Nephron progenitor cell (in vitro differentiated cells): ENCODE data around the gene LOXHD1.

Source experiments
- DNase-seq: peaks from one replicate; pipeline ENCODE4 v3.0.0; 2021
- H3K27ac Mint-ChIP-seq: 2 replicates; pipeline ENCODE4 v1.8.0; 2021; ENCODE audit warnings: mild to moderate bottlenecking, moderate library complexity, mixed read lengths
- H3K27me3 Mint-ChIP-seq: 2 replicates; pipeline ENCODE4 v1.8.0; 2021; ENCODE audit warnings: mild to moderate bottlenecking, low read depth, mixed read lengths; ENCODE audit not compliant: poor library complexity
- H3K36me3 Mint-ChIP-seq: 2 replicates; pipeline ENCODE4 v1.8.0; 2021; ENCODE audit warnings: low read depth, mixed read lengths
- H3K4me1 Mint-ChIP-seq: 2 replicates; pipeline ENCODE4 v1.8.0; 2021; ENCODE audit warnings: mixed read lengths
- H3K4me3 Mint-ChIP-seq: 2 replicates; pipeline ENCODE4 v1.8.0; 2021; ENCODE audit warnings: mild to moderate bottlenecking, moderate library complexity, mixed read lengths
- H3K9me3 Mint-ChIP-seq: 2 replicates; pipeline ENCODE4 v1.8.0; 2021; ENCODE audit warnings: mild to moderate bottlenecking, moderate library complexity, mixed read lengths
- TF ChIP-seq, protein P1 (sequence below): fragments of 200-600 bp; sonication (generic); IDR thresholded peaks from 2 replicates; pipeline ENCODE4 v1.5.0; 2021; ENCODE audit warnings: antibody characterized with exemption

The LOXHD1 gene

DNA sequence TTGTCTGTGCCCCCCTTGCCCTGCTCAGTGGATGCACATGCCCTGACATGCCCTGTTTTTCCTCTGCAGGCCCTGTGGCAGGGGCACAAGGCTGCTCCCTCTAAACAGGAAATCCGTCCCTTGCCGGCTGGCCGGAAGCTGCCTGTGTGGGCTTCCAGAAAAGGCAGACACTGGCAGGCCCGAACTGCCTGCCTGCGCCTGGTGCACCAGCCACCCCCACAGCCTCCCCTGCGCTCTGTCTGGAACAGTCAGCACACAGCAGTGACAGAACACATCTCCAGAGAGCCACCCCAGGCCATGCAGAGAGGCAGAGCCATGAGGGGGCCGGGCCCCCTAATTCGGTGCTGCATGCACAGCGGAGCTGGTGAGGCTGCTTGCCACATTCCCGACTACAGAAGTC is 33.5 kb downstream of the LOXHD1 start:
- Mint-ChIP-seq H3K4me3 (no peak overlapping the region), H3K27me3 (peaks cover 37% of the 10 kb centered on the region), H3K4me1 (no peaks in the 10 kb centered on the region), H3K9me3 (no peaks in the 10 kb centered on the region), H3K27ac (peak overlapping the region; percentile 36), H3K36me3 (no peaks in the 10 kb centered on the region)
- TF ChIP-seq, protein P1, sequence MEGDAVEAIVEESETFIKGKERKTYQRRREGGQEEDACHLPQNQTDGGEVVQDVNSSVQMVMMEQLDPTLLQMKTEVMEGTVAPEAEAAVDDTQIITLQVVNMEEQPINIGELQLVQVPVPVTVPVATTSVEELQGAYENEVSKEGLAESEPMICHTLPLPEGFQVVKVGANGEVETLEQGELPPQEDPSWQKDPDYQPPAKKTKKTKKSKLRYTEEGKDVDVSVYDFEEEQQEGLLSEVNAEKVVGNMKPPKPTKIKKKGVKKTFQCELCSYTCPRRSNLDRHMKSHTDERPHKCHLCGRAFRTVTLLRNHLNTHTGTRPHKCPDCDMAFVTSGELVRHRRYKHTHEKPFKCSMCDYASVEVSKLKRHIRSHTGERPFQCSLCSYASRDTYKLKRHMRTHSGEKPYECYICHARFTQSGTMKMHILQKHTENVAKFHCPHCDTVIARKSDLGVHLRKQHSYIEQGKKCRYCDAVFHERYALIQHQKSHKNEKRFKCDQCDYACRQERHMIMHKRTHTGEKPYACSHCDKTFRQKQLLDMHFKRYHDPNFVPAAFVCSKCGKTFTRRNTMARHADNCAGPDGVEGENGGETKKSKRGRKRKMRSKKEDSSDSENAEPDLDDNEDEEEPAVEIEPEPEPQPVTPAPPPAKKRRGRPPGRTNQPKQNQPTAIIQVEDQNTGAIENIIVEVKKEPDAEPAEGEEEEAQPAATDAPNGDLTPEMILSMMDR = no peak
- no peak for DNase-seq

DNA sequence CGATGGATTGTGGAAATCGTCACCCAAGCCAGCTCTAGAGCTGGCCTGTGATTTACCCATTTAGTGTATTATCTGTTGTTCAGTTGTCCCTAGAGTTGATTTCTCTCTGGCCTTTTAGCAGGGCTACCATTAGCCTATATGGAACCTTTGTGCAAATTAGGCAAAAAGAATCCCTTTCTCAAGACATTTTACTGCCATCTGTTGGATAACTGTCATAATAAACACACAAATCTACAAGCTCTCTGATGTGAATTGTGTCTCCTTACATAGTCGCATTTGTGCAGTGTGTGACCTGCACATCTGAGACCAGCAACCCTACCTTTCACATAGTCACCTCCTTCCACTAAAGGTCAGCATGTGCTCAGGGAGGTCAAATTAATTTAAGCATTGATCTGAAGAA is 34.0 kb downstream of the LOXHD1 start:
- Mint-ChIP-seq H3K27ac (no peak overlapping the region), H3K9me3 (no peaks in the 10 kb centered on the region), H3K36me3 (no peaks in the 10 kb centered on the region), H3K27me3 (peaks cover 36% of the 10 kb centered on the region), H3K4me3 (no peak overlapping the region), H3K4me1 (no peaks in the 10 kb centered on the region)
- TF ChIP-seq, protein P1 = no peak
- no peak for DNase-seq

DNA sequence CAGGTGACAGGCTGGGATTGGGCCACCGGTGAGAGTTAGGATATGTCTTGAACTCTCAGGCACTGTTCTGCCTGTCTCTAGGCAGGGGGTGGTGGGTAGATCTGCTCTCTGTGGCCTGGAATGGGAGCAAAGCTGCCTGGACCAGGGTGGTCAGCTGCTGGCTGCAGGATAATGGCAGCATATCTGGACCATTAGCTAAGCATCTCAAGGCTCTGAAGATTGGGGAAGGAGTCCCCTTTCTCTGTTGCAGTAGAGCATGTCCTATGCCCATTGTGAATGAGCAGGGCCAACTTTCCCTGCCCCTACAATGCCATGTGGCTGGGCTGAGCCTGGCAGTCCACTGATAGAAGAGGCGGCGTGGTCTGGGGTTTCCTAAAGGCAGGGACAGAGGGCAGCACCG is 34.6 kb downstream of the LOXHD1 start:
- peaks cover 34% of the 10 kb centered on the region for H3K27me3 Mint-ChIP-seq
- H3K9me3 Mint-ChIP-seq = no peaks in the 10 kb centered on the region
- no peaks in the 10 kb centered on the region for H3K4me1 Mint-ChIP-seq
- H3K27ac Mint-ChIP-seq = no peak overlapping the region
- no peak for DNase-seq
- TF ChIP-seq, protein P1 = no peak
- no peak overlapping the region for H3K4me3 Mint-ChIP-seq
- H3K36me3 Mint-ChIP-seq = no peaks in the 10 kb centered on the region

DNA sequence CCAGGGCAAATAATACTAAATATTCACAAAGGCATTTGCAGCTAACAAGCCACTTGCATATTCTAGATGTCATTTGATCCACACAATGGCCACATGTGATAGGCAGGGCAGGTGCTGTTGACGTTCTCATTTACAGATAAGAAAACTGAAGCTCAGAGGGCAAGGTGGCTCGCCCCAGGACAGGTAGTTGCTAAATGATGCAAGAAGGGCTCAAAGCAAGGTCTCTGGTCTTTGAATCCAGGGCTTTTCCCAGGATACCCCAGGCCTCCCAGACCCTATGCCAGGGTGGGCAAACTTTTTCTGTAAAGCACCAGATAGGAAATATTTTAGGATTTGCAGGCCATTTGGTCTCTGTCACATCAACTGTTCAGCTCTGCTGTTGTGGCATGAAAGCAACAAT is 35.1 kb downstream of the LOXHD1 start:
- H3K4me3 Mint-ChIP-seq = no peak overlapping the region
- H3K36me3 Mint-ChIP-seq = no peaks in the 10 kb centered on the region
- TF ChIP-seq, protein P1 = no peak
- peaks cover 31% of the 10 kb centered on the region for H3K27me3 Mint-ChIP-seq
- H3K27ac Mint-ChIP-seq = no peak overlapping the region
- no peaks in the 10 kb centered on the region for H3K9me3 Mint-ChIP-seq
- H3K4me1 Mint-ChIP-seq = no peaks in the 10 kb centered on the region
- no peak for DNase-seq

DNA sequence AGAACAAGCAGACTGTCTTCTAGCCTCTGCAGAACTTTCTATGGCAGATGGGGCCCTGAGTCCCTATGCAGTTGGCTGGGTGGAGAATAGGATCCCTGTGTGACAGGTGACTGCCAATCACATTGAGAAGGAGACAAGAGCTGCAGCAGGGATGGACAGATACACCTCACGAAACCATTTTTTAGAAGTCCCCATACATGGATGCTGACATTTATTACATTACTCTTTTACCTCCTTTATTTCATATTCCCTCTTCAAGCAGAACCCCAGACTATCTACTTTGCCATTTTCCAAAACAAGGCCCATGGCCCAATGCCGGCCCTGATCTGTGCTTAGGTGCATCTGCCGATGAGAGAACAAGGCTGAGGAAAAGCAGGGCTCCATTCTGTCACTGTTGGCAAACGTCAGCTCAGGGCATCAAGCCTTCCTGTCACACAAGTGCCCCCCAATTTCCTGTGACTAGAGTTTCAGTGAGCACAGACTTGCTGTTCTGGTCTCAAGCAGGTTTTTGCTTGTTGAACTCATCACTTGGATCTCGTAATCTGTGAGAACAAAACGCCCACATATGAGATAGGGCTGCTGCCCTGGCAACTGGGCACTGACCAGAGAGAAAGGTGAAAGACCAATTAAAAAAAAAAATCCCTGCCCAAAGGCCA is 35.8 kb downstream of the LOXHD1 start:
- Mint-ChIP-seq H3K4me1 (no peaks in the 10 kb centered on the region), H3K4me3 (no peak overlapping the region), H3K9me3 (no peaks in the 10 kb centered on the region), H3K27ac (no peak overlapping the region), H3K36me3 (no peaks in the 10 kb centered on the region), H3K27me3 (peaks cover 27% of the 10 kb centered on the region)
- DNase-seq = no peak
- TF ChIP-seq, protein P1 = no peak

DNA sequence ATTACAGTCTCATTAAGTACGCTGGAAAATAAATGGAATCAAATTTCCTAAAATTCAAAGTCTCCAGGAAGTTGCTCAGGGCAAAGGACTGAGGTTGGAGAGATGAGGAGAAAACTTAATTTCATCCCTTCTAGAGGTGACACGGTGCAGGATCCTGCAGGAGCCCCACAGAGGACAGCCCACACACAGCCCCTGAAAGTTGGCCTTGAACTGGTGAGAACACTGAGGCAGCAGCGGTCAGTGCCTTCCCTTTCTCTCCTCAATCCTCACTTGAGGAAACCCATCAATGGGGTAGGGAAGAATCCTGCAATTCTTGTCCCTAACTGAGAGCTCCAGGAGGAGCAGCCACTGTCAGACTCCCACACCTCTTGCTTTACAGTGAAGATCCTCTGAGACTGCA is 37.5 kb downstream of the LOXHD1 start:
- no peak overlapping the region for H3K27ac Mint-ChIP-seq
- no peaks in the 10 kb centered on the region for H3K4me1 Mint-ChIP-seq
- H3K36me3 Mint-ChIP-seq = no peaks in the 10 kb centered on the region
- peaks cover 4% of the 10 kb centered on the region for H3K9me3 Mint-ChIP-seq
- TF ChIP-seq, protein P1 = no peak
- no peak for DNase-seq
- H3K4me3 Mint-ChIP-seq = no peak overlapping the region
- H3K27me3 Mint-ChIP-seq = peaks cover 29% of the 10 kb centered on the region
